Parathyroid adenoma (tissue), 2 donors: ENCODE data around the gene MMP10.

ENCODE experiments used
- H2AFZ ChIP-seq: fragments of 300-600 bp; sonication (generic); one replicate; pipeline ENCODE4 v1.7.0; 2017; ENCODE audit warnings: antibody characterized with exemption, mild to moderate bottlenecking
- H3K27ac ChIP-seq: fragments of 300-600 bp; sonication (generic); one replicate; pipeline ENCODE4 v1.7.0; 2017
- H3K27me3 ChIP-seq: fragments of 300-600 bp; sonication (generic); one replicate; pipeline ENCODE4 v1.7.0; 2017; ENCODE audit warnings: low read length; ENCODE audit not compliant: control insufficient read depth, insufficient read depth
- H3K36me3 ChIP-seq: fragments of 300-600 bp; sonication (generic); one replicate; pipeline ENCODE4 v1.7.0; 2017; ENCODE audit warnings: low read length; ENCODE audit not compliant: control insufficient read depth, insufficient read depth
- H3K4me1 ChIP-seq: fragments of 300-600 bp; sonication (generic); one replicate; pipeline ENCODE4 v1.7.0; 2017; ENCODE audit warnings: control low read depth
- H3K4me2 ChIP-seq: fragments of 300-600 bp; sonication (generic); one replicate; pipeline ENCODE4 v1.7.0; 2017; ENCODE audit warnings: low read length
- H3K4me3 ChIP-seq: fragments of 300-600 bp; sonication (generic); one replicate; pipeline ENCODE4 v1.7.0; 2017; ENCODE audit warnings: low read depth, low read length
- H3K79me2 ChIP-seq: fragments of 300-600 bp; sonication (generic); one replicate; pipeline ENCODE4 v1.7.0; 2017; ENCODE audit warnings: control low read depth
- H3K9ac ChIP-seq: fragments of 300-600 bp; sonication (generic); one replicate; pipeline ENCODE4 v1.7.0; 2017; ENCODE audit warnings: mild to moderate bottlenecking
- H3K9me3 ChIP-seq: fragments of 300-600 bp; sonication (generic); one replicate; pipeline ENCODE4 v1.7.0; 2017; ENCODE audit warnings: low read length; ENCODE audit not compliant: control insufficient read depth
- CTCF ChIP-seq: fragments of 300-600 bp; sonication (generic); IDR thresholded peaks from one replicate; pipeline ENCODE4 v1.7.0; 2017; ENCODE audit warnings: antibody characterized with exemption, mild to moderate bottlenecking
- donor health status: primary hyperparathyroidism.

The MMP10 gene

GRCh38 chr11:102802341-102802740 is 21.9 kb upstream of the MMP10 start:
- no peak overlapping the region for H3K9ac ChIP-seq
- H3K9me3 ChIP-seq = no peaks in the 10 kb centered on the region
- H3K4me2 ChIP-seq = no peak overlapping the region
- no peak overlapping the region for H2AFZ ChIP-seq
- no peak overlapping the region for H3K27ac ChIP-seq
- H3K27me3 ChIP-seq = no peaks in the 10 kb centered on the region
- no peak for TF ChIP-seq CTCF
- no peak overlapping the region for H3K4me3 ChIP-seq
- H3K79me2 ChIP-seq = no peaks in the 10 kb centered on the region
- no peaks in the 10 kb centered on the region for H3K36me3 ChIP-seq
- H3K4me1 ChIP-seq = no peaks in the 10 kb centered on the region

DNA sequence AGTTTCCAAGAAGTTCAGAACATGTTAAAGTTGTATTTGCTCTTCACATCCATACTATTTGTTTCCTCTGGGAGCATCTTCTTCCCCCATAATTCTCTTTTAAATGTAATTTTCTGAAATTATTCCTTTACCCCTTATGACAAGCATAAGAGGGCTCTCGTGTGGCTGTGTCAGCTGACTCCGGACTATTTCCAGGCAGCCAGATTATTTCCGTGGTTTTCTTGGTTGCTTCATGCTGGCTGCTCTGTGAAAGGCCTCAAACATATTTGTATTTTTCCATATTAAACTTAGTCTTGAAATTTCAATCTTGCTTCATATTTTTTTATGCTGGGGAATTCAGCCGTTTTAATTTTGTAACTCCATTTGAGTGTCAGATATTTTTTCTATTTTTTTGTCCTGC is 20.3 kb upstream of the MMP10 start:
- no peak overlapping the region for H3K4me2 ChIP-seq
- no peaks in the 10 kb centered on the region for H3K4me1 ChIP-seq
- H3K27me3 ChIP-seq = no peaks in the 10 kb centered on the region
- H3K79me2 ChIP-seq = no peaks in the 10 kb centered on the region
- H3K27ac ChIP-seq = no peak overlapping the region
- no peak for TF ChIP-seq CTCF
- H3K4me3 ChIP-seq = no peak overlapping the region
- H3K9ac ChIP-seq = no peak overlapping the region
- no peak overlapping the region for H2AFZ ChIP-seq
- H3K9me3 ChIP-seq = no peaks in the 10 kb centered on the region
- H3K36me3 ChIP-seq = no peaks in the 10 kb centered on the region

DNA sequence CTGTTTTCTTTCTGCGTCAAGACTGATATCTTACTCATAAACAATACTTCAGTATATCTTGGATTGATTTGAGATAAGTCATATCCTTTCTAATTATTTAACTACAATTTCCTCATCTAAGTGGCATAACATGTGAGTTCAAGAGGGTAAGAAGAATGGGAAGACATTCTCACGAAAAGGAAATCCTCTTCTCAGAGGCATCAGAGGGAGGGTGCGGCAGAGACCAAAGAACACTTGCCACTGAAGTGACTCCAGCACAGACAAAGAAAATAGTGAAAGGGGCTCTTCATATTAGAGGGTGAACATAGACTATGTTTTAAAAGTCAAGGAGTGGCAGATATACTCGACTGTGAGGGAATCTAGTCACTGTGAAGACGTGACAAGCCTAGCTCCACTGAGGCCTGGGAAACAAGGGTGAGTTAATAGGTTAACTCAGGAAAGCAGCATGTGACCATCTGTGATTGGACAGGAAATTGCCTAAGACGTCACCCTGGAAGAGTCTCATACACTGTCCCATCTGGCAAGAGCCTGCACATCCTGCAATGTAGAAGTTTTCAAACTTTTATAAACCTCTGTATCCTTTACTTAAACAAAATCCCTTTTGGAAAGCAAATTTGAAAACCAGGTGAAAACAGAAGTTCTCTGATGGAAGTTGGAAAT is 19.4 kb upstream of the MMP10 start:
- no peaks in the 10 kb centered on the region for H3K9me3 ChIP-seq
- no peak overlapping the region for H3K9ac ChIP-seq
- no peaks in the 10 kb centered on the region for H3K79me2 ChIP-seq
- H3K4me1 ChIP-seq = no peaks in the 10 kb centered on the region
- no peaks in the 10 kb centered on the region for H3K36me3 ChIP-seq
- no peak overlapping the region for H3K27ac ChIP-seq
- no peak overlapping the region for H3K4me3 ChIP-seq
- H2AFZ ChIP-seq = no peak overlapping the region
- H3K27me3 ChIP-seq = no peaks in the 10 kb centered on the region
- TF ChIP-seq CTCF = no peak
- H3K4me2 ChIP-seq = no peak overlapping the region

DNA sequence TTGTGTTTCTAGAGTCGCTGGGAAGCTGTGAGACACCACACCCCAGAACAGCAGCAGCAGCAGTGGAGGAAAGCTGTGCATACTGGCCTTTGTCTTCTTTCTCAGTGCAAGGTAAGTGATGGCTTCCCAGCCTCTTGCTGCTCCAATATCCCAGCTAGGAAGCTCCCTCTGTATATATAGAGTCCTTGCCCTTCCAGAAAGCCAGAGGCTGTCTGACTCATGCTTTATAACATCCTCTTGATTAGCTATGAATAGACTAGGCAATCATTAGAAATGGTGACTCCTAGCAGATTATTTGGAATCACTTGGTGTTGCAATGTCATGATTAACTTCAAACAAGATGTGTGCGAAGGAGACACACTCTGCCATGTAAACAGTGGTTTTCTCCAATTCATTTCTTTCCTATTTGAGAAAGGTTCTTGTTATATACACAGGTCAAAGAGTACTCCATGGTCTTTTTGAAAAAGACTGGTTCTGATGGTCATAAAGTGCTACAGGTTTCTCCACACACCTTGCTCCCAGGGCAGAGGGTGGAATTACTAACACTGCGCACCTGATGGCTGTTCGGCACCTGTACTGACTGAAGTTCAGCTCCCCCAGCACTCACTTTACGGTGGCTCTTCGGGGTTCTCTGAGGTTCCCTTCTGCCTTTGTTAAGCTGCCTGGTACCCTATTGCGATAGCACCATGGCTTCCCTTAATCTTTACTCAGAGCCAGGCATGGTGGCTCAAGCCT is 17.8 kb upstream of the MMP10 start, which contains the start of gene MMP1:
MMP1 (minus strand) TSS at position 149 of the 735 bp plus-strand sequence; CDS start at position 81, 68 bp downstream.
- no peak within 1 kb of the TSS for H3K4me3 ChIP-seq
- no peak for TF ChIP-seq CTCF
- no peaks in the 10 kb centered on the region for H3K36me3 ChIP-seq
- no peak within 1 kb of the TSS for H3K9ac ChIP-seq
- H3K27ac ChIP-seq = no peak within 1 kb of the TSS
- no peaks in the 10 kb centered on the region for H3K4me1 ChIP-seq
- no peaks in the 10 kb centered on the region for H3K27me3 ChIP-seq
- no peak within 1 kb of the TSS for H3K4me2 ChIP-seq
- no peak within 1 kb of the TSS for H2AFZ ChIP-seq
- H3K9me3 ChIP-seq = no peaks in the 10 kb centered on the region
- H3K79me2 ChIP-seq = no peaks in the 10 kb centered on the region
